ENCODE results near the gene KRTAP20-3.

DNA sequence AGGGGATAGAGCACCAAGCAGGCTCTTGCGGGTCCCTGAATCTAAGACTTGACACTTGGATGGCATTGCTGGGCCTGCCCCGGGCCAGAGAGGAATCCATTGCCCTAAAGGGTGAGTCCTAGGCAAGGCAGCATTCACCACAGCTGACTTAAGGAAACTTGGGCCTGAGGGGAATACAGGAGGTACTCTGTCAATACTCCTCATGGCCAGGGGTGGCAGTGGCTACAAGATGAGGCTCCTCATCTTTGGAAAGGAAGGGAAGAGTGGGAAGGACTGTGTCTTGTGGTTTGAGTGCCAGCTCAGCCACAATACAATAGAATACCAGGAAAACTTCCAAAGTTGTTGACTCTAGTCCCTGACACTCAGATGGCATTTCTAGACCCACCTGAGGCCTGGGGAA lies 36.7 kb upstream of the KRTAP20-3 start:
- TF ChIP-seq FOS (IDR thresholded peaks at IDR 0.05; ENCODE audit: borderline replicate concordance, insufficient read depth, low read length): no peak
- TF ChIP-seq, protein P1, sequence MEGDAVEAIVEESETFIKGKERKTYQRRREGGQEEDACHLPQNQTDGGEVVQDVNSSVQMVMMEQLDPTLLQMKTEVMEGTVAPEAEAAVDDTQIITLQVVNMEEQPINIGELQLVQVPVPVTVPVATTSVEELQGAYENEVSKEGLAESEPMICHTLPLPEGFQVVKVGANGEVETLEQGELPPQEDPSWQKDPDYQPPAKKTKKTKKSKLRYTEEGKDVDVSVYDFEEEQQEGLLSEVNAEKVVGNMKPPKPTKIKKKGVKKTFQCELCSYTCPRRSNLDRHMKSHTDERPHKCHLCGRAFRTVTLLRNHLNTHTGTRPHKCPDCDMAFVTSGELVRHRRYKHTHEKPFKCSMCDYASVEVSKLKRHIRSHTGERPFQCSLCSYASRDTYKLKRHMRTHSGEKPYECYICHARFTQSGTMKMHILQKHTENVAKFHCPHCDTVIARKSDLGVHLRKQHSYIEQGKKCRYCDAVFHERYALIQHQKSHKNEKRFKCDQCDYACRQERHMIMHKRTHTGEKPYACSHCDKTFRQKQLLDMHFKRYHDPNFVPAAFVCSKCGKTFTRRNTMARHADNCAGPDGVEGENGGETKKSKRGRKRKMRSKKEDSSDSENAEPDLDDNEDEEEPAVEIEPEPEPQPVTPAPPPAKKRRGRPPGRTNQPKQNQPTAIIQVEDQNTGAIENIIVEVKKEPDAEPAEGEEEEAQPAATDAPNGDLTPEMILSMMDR (IDR thresholded peaks at IDR 0.05; ENCODE audit: extremely low read depth in 1 of 2, insufficient read depth in 1 of 2, low read depth in 1 of 2, low read length in 2 of 2): no peak
- no peak for TF ChIP-seq POLR2A (IDR thresholded peaks at IDR 0.05; ENCODE audit: low read depth, low read length)
- TF ChIP-seq POLR2AphosphoS5 (IDR thresholded peaks at IDR 0.05; ENCODE audit: insufficient read depth, low read depth, low read length): no peak
- no peak for TF ChIP-seq MYC (IDR thresholded peaks at IDR 0.05; ENCODE audit: low read depth, low read length)
- no peak for TF ChIP-seq EZH2 (IDR thresholded peaks at IDR 0.05; ENCODE audit: borderline replicate concordance, low read depth, low read length, severe bottlenecking)
- TF ChIP-seq GATA2 (IDR thresholded peaks at IDR 0.05; ENCODE audit: insufficient read depth, insufficient read length, low read depth, low read length): no peak
